Neural crest cell (in vitro differentiated cells): ENCODE results near the gene BAZ1A. TPM values are rescaled to one million over a fixed set of nuclear protein-coding genes. Genes with fewer than 3 reads are reported as not detected.

Source experiments
- DNase-seq: peaks from one replicate; pipeline ENCODE4 v3.0.0; 2021; ENCODE audit warnings: low read depth, mixed read lengths, low spot score
- H3K27ac Mint-ChIP-seq: one replicate; pipeline ENCODE4 v1.8.0; 2021; ENCODE audit warnings: mild to moderate bottlenecking, mixed read lengths; ENCODE audit not compliant: unreplicated experiment
- H3K27me3 Mint-ChIP-seq: 2 replicates; pipeline ENCODE4 v1.8.0; 2021; ENCODE audit warnings: low read depth, mild to moderate bottlenecking, mixed read lengths
- H3K36me3 Mint-ChIP-seq: 2 replicates; pipeline ENCODE4 v1.8.0; 2021; ENCODE audit warnings: low read depth, mild to moderate bottlenecking, mixed read lengths
- H3K4me1 Mint-ChIP-seq: 2 replicates; pipeline ENCODE4 v1.8.0; 2021; ENCODE audit warnings: mixed read lengths
- H3K4me3 Mint-ChIP-seq: one replicate; pipeline ENCODE4 v1.8.0; 2021; ENCODE audit warnings: mild to moderate bottlenecking, mixed read lengths
- H3K9me3 Mint-ChIP-seq: 2 replicates; pipeline ENCODE4 v1.8.0; 2021; ENCODE audit warnings: mixed read lengths
- CTCF ChIP-seq: fragments of 200-600 bp; sonication (generic); conservative IDR thresholded peaks from 2 replicates; pipeline ENCODE4 v1.5.0; 2021; ENCODE audit warnings: antibody characterized with exemption, mild to moderate bottlenecking
- total RNA-seq: library from RNA; stranded (reverse); gene quantifications from 2 replicates; pipeline ENCODE4 v1.2.1, GENCODE V29; 2021

The BAZ1A gene
- total RNA-seq, 1 donor from 2014 or later, result 50.2 TPM

DNA sequence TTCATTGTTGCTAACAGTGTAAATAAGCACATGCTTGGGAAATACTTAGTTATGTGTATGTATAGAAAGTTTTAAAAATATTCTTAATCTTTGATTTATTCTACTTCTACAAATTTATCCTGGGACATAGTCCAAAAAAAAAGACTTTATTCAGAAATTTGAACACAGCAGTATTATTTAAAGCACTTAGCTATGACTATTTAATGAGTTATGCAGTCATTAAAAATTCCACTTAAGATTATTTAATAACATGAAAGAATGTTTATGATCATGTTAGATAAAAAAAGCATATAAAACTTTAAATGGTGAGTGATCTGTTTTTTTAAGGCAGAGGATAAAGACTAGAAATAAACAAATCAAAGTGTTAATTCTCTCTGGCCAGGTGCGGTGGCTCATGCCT, 78.3 kb downstream of the BAZ1A start:
- Mint-ChIP-seq H3K4me1 (no peaks in the 10 kb centered on the region), H3K4me3 (no peak overlapping the region), H3K36me3 (peaks cover 42% of the 10 kb centered on the region)

GRCh38 chr14:34794941-34795340, 80.2 kb downstream of the BAZ1A start:
- peaks cover 33% of the 10 kb centered on the region for H3K36me3 Mint-ChIP-seq
- H3K27ac Mint-ChIP-seq, result no peak overlapping the region
- DNase-seq, result no peak
- H3K4me3 Mint-ChIP-seq, result no peak overlapping the region
- no peaks in the 10 kb centered on the region for H3K27me3 Mint-ChIP-seq
- H3K4me1 Mint-ChIP-seq, result no peaks in the 10 kb centered on the region
- H3K9me3 Mint-ChIP-seq, result no peaks in the 10 kb centered on the region
- TF ChIP-seq CTCF, result no peak

More for the DNA sequence above, 78.3 kb downstream of the BAZ1A start:
- no peaks in the 10 kb centered on the region for H3K27me3 Mint-ChIP-seq
- no peaks in the 10 kb centered on the region for H3K9me3 Mint-ChIP-seq
- no peak for DNase-seq
- H3K27ac Mint-ChIP-seq, result no peak overlapping the region
- no peak for TF ChIP-seq CTCF

DNA sequence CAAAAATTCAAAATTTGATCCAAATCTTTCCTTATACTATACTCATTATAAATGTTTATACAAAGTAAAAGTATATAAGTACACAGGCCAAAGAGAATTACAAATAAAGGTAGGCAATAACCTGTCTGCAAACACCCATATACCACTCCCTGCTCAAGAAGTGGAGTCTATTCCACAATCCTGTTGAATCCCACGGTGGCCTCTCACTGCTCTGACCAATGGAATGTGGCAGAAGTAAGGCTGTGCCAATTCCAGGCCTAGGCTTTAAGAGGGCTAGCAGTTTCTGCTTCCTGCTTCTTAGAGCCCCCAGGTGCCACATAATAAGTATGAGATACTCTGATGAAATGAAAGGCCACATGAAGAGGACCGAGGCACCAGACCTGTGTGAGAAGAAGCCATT, 80.9 kb downstream of the BAZ1A start:
- no peaks in the 10 kb centered on the region for H3K9me3 Mint-ChIP-seq
- no peak for DNase-seq
- peaks cover 32% of the 10 kb centered on the region for H3K36me3 Mint-ChIP-seq

DNA sequence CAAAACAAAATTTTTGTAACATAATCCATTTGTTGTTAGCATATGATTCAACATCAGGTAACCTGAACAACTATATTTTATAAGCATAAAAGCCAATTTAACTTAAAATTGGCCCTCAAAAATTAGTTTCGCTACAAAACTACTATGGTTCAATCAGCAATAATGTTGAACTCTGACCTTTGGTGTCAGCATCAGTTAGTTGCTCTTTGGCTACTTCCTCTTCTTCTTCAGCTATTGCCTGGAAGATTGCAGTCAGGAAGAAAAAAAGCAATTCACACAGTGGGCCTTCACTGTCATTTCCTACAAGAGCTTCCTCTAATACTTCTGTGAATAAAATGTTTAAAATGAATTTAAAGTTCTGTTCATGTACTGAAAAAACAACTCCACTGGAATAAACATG, 82.6 kb downstream of the BAZ1A start:
- DNase-seq, result no peak
- Mint-ChIP-seq H3K27me3 (no peaks in the 10 kb centered on the region), H3K9me3 (no peaks in the 10 kb centered on the region), H3K4me1 (no peaks in the 10 kb centered on the region), H3K4me3 (no peak overlapping the region), H3K36me3 (peaks cover 17% of the 10 kb centered on the region), H3K27ac (no peak overlapping the region)
- no peak for TF ChIP-seq CTCF

More for the DNA sequence above, 80.9 kb downstream of the BAZ1A start:
- Mint-ChIP-seq H3K27me3 (no peaks in the 10 kb centered on the region), H3K4me3 (no peak overlapping the region), H3K27ac (peak overlapping the region; percentile 62), H3K4me1 (no peaks in the 10 kb centered on the region)
- TF ChIP-seq CTCF, result no peak

- Mint-ChIP-seq H3K27ac (no peak overlapping the region), H3K27me3 (no peaks in the 10 kb centered on the region), H3K9me3 (no peaks in the 10 kb centered on the region), H3K4me3 (no peak overlapping the region), H3K4me1 (no peaks in the 10 kb centered on the region), H3K36me3 (peaks cover 17% of the 10 kb centered on the region)
- TF ChIP-seq CTCF, result no peak
- DNase-seq, result no peak
Measured at GRCh38 chr14:34785223-34786006, 89.7 kb downstream of the BAZ1A start.
